SK-N-SH treated with all-trans-retinoic acid at 6 μM for 48 hours (cell line): ENCODE results near the gene SORCS2.

Experiments used
- ARNTL ChIP-seq: fragments of 450-650 bp; formaldehyde crosslinking; IDR thresholded peaks from 2 replicates; pipeline ENCODE4 v1.5.0; 2020; ENCODE audit warnings: low read depth, mild to moderate bottlenecking, moderate library complexity, borderline replicate concordance
- BACH2 ChIP-seq: fragments of 250-450 bp; sonication (Bioruptor Pico); IDR thresholded peaks from 2 replicates; pipeline ENCODE4 v1.9.0; 2021; ENCODE audit warnings: mild to moderate bottlenecking, borderline replicate concordance
- CSDC2 ChIP-seq: fragments of 250-450 bp; sonication (Bioruptor Pico); IDR thresholded peaks from 2 replicates; pipeline ENCODE4 v1.5.0; 2020; ENCODE audit warnings: mild to moderate bottlenecking, moderate library complexity
- ISL1 ChIP-seq: fragments of 250-450 bp; sonication (Bioruptor Pico); IDR thresholded peaks from 2 replicates; pipeline ENCODE4 v2.1.2; 2022; ENCODE audit warnings: mild to moderate bottlenecking, moderate library complexity
- PPARA ChIP-seq: fragments of 250-450 bp; sonication (Bioruptor Pico); IDR thresholded peaks from 2 replicates; pipeline ENCODE4 v1.5.0; 2020; ENCODE audit warnings: mild to moderate bottlenecking, borderline replicate concordance
- RARB ChIP-seq: fragments of 250-450 bp; sonication (Bioruptor Pico); IDR thresholded peaks from 2 replicates; pipeline ENCODE4 v1.8.0; 2021; ENCODE audit warnings: mild to moderate bottlenecking, moderate library complexity
- TCF4 ChIP-seq: fragments of 250-450 bp; sonication (Bioruptor Pico); IDR thresholded peaks from 2 replicates; pipeline ENCODE4 v1.8.0; 2021; ENCODE audit warnings: mild to moderate bottlenecking, moderate library complexity, borderline replicate concordance
- ZFP30 ChIP-seq: fragments of 450-650 bp; formaldehyde crosslinking; IDR thresholded peaks from 2 replicates; pipeline ENCODE4 v1.5.0; 2022; ENCODE audit warnings: mild to moderate bottlenecking, moderate library complexity
- ZNF8 ChIP-seq: fragments of 450-650 bp; formaldehyde crosslinking; IDR thresholded peaks from 2 replicates; pipeline ENCODE4 v1.5.0; 2020; ENCODE audit warnings: mild to moderate bottlenecking, moderate library complexity

DNA sequence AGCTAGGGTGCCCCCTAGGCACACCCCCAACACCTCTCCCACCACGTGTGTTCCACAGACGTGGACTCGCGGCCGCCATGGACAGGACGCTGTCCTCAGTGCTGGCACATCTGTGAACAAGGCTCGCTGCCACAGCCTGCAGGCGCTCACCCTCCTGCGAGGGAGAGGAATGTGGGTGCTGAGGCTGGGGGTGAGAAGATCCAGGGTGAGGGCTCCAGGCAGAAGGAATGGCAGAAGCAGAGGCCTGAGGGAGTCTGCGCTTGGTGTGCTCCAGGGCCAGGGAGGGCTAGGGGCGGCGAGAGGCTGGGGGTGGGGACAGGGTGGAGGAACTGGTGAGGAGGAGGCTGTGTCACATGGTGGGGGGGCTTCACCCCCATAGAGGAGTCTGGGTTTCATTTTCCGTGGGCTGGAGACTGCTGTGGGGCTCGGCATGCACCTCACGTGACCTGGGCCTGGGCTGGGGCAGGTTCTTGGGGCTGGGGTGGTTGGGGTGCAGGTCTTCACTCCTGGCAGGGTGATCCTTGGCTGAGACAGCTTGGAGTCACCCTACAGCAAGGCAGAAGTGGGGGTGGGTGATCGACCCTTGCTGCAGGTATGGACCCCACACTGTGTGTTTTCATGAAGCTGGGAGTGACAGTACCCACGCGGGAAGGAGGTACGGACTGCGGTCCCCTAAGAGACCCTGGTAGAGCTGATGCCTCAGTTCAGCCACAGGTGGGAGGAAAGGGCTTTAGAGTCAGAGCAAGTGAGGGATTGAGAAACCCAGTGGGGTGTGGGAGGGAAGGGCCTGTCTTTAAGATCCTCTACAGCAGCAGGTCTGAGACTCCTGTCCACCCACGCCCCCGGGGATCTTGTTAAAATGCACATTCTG lies 138.7 kb downstream of the SORCS2 start:
- TF ChIP-seq RARB (CRISPR knock-in tag) (no peak), CSDC2 (no peak), BACH2 (CRISPR knock-in tag) (no peak), ISL1 (CRISPR knock-in tag) (no peak), ZFP30 (no peak), ZNF8 (CRISPR knock-in tag) (no peak), TCF4 (CRISPR knock-in tag) (no peak), PPARA (CRISPR knock-in tag) (no peak), ARNTL (CRISPR knock-in tag) (no peak)
